HG03558 (cell line): ENCODE data around the gene TCF7L2.
"Not testable (repeated sequence)": the region's sequence is repeated elsewhere in the genome, so short reads cannot be mapped to it uniquely, and the experiment has no call there.

Source experiments
- ATAC-seq: cut with Tn5 transposase; IDR thresholded peaks from one replicate; pipeline ENCODE4 v1.9.1; 2021; ENCODE audit warnings: moderate number of reproducible peaks; ENCODE audit not compliant: unreplicated experiment; ENCODE audit errors: extremely low read depth

The TCF7L2 gene

DNA sequence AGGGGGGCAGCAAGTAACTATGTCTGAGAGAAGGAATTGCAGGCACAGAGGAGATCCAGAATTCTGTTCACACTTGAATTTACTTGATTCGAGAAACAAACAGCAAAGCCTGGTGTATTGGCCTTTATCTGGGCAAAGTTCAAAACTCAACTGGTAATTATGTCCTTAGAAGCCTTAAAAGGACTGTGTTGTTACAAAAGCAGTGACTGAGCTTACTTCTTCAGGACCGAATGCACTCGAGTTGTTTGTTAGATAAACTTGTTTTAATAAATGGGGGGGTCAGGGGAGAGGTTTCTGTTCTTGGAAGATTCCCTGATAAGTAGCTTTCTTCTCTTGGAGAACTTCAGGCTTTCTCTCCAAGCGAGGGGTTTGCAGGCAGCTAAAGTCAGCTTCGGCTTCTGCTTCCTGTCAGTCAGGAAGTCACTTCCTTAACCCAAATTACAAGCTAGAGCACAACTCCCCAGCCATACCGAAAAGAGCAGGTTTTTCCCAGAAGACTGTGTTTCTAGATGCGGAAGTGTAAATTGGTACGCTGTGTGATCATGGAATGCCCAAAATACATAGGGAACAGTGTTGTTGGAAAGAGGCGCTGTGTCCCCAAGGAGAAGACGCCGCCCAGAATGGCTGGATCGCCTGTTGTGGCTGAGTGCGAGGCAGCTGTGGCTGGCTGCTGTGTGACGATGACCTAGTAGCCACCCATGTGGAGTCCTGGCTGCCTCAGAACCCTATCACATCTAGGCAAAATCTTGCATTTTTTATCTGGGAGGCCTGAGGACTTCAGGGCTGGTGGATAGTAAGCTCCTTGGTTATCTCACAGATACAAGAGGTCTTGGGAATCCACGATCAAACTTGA is 110.4 kb downstream of the TCF7L2 start:
- no peak for ATAC-seq

DNA sequence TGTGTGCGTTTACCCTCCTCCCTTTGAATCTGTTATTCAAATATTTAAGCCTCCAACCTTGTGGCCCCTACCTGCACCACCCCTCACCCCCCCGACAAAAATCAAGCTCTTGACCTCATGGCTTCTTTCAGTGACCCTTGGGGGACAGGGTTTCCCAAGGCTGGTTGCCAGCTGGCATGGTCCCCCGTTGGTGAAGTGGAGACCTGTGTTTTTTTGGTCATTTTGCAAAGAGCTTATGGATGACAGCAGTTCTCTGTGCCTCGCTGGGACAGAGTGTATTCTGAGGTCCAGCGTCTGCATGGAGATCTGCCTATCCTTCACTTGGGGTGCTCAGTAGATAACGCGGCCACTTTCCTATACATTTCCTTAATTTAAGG is 111.0 kb downstream of the TCF7L2 start:
- ATAC-seq, result no peak

DNA sequence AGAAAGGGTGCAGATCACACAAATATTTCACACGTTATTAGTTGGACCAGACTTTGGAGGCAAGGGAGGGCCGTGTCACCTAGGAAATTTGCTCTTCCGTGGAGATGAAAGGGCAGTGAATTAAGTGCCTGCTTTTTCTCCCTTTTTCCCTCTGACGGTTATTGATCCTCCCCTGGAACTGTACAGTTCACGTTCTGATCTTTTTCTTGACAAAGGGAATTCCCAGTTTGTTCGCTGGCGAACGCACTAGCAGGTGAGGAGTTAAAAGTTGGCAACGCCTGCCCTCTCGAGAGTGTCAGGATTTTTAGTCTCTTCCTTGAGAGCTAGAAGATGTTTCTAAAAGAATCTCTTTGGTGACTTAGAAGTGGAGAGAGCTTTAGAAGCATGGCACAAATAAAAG is 111.5 kb downstream of the TCF7L2 start:
- ATAC-seq, result no peak

DNA sequence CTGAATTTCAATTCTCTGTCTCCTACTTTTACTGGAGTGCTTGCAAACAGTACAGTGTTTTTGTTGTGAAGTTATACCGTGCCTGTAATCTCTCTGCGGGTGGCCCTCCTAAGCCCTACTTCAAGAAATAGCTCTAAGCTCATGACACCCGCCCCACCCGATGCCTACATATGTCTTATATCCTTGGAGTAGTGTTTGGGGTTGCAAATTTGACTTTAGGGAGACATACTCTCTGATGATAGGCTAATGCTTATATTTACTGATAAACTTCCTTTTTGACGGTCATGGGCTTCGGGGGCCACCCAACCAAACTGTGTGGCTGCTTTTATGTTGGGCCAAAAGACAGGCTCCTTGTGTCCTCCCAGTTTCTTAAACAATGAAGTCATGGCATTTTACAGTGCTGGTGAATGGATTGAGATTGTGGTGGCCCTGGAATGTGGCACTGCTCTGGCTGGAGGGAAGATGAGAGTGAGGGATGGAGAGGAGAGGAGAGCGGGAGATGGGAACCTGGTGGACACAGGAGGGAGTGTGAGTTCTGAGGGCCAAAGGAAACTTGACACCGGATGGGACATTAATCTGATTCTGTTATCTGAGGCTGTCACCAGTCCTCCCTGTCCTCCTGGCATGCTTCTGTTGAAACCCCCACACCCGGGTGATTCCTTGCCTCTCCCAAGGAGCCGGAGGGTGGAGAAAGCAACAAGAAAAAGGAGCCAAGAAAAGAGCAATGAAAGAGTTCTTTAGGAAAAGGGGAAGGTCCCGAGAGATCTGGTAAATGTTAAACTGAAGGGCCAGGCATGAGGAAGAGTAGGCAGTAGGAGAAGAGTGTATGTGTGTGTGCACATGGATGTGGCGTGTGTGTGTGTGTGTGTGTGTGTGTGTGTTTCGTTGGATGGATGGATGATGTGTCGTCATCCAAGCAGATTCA is 113.3 kb downstream of the TCF7L2 start:
- ATAC-seq, result no peak

DNA sequence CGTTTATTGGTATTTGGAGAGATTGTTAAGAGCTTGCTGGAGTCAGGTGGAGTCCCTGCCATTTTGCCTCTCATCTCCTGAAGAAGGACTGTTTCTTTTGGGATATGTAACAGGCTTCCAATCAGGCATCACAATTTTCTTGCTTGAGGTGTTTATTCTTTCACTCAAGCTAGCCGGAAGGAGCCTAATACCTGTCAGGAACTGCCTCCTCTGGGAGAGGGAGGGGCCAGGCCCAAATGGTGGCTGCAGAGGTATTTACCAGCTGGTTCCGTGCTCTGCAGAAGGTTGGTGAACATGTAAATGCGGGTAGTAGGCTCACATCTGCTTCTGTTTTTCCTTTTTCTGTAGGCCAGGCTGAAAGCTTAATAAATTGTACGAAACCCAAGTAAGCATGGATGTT is 114.0 kb downstream of the TCF7L2 start:
- no peak for ATAC-seq

DNA sequence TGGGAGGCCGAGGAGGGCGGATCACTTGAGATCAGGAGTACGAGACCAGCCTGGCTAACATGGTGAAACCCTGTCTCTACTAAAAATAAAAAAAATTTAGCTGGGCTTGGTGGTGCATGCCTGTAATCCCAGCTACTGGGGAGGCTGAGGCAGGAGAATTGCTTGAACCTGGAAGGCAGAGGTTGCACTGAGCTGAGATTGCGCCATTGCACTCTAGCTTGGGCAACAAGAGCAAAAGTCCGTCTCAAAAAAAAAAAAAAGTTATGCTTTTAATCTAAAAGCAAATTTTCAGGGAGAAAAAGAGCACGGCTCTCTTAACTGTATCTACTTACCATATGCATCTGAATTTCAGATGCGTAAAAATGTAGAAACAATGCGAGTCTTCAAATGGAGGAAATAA is 116.1 kb downstream of the TCF7L2 start:
- not testable (repeated sequence) for ATAC-seq

DNA sequence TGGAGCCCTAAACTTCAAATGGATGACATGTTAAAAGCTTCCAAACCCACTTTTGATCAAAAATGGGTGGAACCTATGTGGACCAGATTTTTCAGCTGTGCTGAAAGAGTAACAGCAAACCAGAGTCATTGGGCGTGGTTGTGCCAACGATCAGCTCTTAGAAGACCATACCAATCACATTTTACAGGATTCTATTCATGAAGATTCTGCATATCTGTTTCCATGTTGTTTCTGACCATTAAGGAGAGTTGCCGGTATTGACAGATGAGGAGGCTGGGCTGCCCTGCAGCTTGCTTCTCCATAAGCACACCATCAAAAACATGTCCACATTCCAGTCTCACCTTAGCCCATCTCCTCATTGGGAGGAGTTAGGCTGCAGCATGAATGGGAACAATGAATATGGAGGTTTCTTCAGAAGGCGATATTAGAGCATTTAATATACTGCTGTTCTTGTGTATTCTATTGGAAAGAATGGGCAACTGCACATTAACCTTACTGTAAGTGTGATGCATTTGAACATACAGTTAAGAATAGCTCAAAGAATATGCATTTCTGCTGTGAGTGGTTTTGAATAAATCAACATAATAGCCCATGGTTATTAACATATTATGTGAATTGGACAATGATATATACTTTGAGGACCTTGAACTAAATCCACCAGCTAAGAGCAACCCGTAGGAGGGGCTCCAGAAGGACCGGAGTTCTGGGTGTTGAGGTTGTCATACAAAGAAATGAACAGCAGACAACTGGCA is 116.7 kb downstream of the TCF7L2 start:
- ATAC-seq, result no peak

DNA sequence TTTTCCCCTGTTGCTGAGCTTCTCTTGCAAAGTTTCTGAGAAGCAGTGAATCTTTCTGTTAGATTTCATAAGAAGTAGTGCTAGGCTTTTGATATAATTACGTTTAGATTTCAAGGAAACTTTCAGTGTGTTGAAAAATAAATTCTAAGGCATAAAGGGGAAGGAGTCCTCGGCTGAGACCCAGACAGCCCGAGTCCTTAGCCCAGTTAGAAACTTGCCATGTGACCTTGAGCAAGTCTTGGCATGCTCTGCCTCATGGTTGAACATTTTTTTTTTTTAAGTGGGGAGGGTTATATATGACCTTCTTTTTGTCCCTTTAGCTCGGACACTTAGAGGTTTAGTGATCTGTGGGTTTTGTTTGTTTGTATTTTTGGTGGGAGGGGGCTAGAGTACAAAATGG is 117.5 kb downstream of the TCF7L2 start:
- no peak for ATAC-seq

DNA sequence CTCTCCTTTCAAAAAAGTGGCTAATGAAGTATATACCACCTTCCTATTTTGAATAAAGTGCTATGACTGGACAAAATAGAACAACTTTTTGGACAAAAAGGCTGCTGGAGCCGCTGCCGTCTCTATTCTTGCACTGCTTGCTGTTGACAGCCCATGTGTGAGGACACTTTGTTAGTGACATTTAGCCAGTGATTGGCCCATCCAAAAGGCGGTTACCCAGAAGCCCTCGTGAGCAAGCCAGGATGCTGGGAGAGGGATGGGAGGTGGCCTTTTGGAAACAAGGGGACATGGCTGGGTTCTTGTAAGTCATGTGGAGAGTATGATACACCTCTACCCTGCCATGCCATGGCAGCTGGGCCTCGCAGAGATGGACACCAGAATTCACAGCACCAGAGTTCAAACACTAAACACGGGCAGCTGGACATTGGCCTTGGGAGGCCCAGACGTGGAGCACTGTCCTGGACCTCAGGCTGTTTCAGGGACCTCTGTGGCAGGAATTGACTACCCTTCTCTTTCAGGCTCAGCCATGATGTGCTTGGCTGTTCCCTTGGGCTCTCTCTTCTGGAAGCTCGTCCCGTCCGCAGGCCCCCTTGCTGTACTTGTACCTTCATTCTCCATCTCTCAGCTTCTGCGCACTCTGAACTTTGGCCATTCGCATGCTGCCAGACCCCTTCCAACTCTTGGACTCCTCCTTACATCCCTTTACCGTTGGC is 118.3 kb downstream of the TCF7L2 start:
- ATAC-seq, result no peak

DNA sequence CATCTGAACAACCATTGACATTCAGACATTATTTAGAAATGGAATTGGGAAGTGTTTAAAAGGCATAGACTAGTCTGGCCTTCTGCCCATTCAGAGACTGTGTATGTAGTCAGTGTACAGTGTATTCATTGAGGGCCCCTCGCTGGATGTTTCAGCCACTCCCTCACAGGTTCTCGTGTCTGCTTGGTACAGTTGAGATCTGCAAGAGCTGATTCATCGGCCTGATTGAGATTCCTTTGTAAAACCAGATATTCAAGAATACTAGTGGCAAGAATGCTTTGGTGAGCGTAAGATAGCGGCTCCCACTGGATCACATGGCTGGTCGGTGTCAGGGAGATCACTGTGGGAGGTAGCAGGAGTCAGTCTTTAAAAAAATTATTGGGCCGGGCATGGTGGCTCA is 119.5 kb downstream of the TCF7L2 start:
- no peak for ATAC-seq

DNA sequence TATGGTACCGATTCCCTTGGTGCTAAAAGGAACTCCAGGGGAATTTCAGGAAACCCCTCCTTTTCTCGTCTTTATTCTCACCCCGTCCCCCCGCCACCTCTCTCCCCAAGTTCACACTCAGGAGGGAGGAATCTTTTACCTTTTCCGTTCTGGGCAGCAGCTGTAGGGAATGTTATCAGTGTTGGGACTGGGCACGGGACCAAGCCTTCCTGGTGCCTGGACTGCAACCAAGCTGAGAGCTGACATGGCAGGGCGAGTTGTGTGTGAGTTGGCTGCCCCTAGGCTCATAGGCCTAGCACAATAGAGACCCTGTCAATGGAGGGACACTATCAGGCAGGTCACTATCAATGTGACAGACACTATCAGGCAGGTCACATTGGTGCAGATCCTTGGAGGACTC is 121.4 kb downstream of the TCF7L2 start:
- ATAC-seq, result no peak

DNA sequence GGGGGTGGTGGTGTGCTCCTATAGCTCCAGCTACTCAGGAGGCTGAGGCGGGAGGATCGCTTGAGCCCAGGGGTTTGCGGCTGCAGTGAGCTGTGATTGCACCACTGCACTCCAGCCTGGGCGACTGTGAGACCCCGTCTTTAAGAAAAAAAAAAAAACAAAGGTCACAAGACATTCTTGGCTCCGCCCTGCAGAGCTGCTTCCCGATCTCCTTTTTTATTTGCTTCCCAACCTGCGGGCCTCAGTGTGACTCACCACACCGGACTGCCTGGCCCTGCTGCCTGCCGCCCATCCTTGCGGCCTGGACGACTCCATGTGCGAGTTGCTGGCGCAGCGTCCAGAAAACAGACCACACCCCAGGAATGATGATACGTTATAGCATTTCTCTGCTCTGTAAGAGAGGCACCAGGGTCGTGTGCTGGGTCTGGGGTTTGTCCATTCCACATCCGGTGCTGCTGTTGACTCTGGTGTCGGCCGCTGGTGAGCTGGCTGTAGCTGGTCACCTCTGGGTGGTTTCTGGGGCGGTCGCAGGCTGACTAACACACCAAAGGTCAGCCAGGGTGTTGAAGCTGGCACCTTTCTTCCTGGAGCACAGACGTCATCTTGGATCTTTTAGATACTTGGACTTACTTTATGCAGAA is 123.6 kb downstream of the TCF7L2 start:
- ATAC-seq, result no peak

DNA sequence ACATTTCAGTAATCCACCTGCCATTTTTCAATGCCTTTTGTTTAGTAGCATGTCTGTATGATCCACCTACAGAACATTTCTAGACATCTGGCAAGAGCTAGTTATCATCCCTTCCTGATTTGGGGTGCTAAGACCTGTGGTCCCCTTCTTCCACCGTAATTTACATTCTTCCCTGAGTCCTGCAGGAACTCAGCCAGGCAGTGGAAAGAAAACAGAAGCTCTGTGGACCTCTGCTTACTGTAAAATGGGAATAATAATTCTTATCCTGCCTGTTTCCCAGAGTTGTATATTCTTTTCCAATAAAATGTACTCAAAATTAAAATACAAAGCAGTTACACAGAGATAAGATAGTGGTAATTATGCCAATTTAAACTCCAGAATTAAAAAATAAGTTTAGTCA is 126.9 kb downstream of the TCF7L2 start:
- ATAC-seq, result no peak

DNA sequence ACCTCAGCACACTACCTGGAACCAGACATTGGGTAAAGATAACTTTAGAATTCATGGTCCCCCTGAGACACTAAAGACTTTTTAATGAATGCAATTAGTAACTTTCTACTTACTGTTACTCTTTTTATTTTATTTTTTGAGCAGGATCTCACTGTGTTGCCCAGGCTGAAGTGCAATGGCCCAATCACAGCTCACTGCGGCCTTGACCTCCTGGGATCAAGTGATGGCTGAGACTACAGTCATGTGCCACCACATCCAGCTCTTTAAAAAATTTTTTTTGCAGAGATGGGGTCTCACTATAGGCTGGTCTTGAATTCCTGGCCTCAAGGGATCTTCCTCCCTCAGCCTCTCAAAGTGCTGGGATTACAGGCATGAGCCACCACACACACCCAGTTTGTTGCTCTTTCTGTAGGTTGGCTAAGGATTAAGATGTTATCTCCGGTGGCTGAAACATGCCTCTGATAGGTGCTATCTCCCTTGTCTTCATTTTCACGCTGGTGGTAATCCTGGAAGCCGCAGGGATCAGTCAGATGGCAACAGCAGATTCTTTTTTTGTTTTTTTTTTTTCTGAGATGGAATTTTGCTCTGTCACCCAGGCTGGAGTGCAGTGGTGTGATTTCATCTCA is 128.3 kb downstream of the TCF7L2 start:
- ATAC-seq, result no peak

DNA sequence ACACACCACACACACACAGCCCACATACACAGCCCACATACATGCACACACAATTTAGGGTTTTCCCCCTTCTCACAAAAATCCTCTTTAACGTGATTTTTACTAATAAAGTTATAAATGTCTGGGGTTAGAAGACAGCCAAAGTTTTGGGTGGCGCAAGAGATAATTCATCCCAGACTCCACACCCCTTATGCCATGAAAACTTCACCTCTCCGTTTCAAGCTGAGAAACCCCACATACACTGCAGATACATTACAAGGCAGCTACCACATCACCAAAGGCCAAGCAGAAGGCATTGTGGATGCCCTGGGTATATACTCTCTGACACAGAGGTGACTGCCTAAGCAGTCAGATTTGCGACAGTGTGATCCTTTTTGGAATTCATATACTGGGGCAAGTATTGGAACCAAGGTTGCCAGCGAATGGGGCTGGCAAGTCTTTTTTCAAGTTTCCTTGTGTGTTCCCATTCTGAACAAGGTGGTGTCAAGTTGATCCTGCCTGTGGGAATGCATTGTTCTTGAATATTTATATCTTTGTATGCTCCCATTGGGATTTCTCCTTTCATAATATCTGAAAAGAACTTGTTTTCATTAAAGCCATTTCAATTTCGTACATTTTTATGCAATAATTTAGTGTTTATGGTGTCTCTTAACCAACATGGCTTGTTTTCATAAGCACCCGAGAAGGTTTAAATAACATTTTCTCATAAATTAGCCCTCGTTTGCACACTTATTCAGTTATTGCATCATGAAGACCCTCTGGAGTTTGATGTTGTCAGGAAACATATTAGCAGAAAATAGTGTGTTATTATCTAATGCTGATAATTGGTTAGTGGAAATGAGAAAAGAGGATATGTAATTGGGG is 130.2 kb downstream of the TCF7L2 start:
- ATAC-seq, result no peak

DNA sequence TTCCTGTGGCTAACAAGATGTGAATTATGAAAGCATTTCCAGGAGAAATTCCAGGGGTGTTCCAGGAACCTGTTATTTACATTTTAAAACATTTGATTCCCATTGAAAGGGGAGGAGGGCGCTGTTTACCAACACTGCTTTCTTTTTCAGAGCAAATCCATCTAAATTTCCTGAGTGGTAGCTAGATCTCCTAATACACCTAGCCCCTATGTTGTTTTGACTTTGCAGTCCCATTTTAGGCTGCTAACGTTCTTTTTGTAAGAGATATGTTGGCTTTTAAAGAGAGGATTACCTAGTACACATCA is 130.8 kb downstream of the TCF7L2 start:
- ATAC-seq, result no peak

DNA sequence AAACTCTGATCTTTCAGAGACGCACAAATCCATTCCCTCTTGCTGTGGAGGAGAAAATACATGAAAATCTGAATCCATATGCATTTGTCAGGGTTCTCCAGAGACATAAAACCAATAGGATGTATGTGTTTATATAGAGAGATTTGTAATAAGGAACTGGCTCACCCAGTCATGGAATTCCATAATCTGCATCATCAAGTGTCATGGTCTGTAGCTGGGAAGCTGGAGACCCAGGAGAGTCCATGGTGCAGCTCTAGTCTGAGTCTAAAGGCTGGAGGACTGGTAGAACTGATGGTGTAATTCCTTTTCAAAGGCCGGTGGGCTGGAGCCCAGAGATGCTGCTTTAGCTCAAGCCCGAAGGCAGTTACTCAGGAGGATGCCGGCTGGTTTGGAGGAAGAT is 134.0 kb downstream of the TCF7L2 start:
- no peak for ATAC-seq

DNA sequence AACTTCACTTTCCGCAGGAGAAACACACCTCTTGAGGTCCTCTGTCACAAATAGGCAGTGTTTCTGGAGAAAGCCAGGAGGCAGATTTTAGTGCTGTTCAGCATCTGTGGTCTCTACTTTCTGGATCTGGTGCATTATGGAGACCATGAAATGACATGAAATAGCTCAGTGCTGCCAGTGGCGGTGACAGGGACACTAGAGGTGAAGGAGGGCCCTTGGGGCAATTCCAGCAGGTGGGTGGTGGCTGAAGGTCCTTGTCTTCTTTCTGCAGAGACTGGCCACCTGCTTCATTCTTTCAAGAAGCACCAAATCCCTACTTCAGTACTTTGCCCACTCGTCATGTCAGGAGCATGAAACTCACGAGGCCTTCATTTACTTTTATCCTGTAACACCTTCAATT is 135.7 kb downstream of the TCF7L2 start:
- no peak for ATAC-seq
